RWPE1 (cell line): ENCODE results near the gene TAGLN.

Experiments
- CTCF ChIA-PET: fragments of 350-600 bp; sonication (Branson Sonifier 250); formaldehyde crosslinking; extraction: SDS; loops from one replicate; lab custom pipeline; 2021; lab: Yijun Ruan, JAX
- POLR2A ChIA-PET: fragments of 400-600 bp; formaldehyde crosslinking; extraction: SDS; loops from one replicate; lab custom pipeline; 2020; ENCODE audit warnings: antibody characterized with exemption; ENCODE audit not compliant: low non-redundant PET; lab: Yijun Ruan, JAX
- DNase-seq: peaks from one replicate; pipeline ENCODE4 v3.0.0; 2012; ENCODE audit warnings: low spot score
- H3K27ac ChIP-seq: fragments of 450-650 bp; 2 replicates; pipeline ENCODE4 v1.5.1; 2017
- CTCF ChIP-seq: fragments of 450-650 bp; conservative IDR thresholded peaks from 2 replicates; pipeline ENCODE4 v1.5.1; 2017; ENCODE audit warnings: low read depth, mild to moderate bottlenecking

Gene TAGLN

GRCh38 chr11:117212697-117213355 is 13.7 kb downstream of the TAGLN start:
- no peak for TF ChIP-seq CTCF
- POLR2A ChIA-PET, result no interaction called here

GRCh38 chr11:117214404-117215110 is 15.4 kb downstream of the TAGLN start:
- TF ChIP-seq CTCF, result no peak
- no peak overlapping the region for H3K27ac ChIP-seq
- DNase-seq, result no peak
- ChIA-PET POLR2A (no interaction called here), CTCF (interaction anchor here (1.6 kb wide), 1 partner anchor 13 kb away, joined by 4 read pairs; no protein-coding TSS in a partner anchor)

More at GRCh38 chr11:117212697-117213355, 13.7 kb downstream of the TAGLN start:
- CTCF ChIA-PET, result interaction anchor here (3.3 kb wide), 1 partner anchor 14 kb away, joined by 12 read pairs; no protein-coding TSS in a partner anchor
- H3K27ac ChIP-seq, result no peak overlapping the region
- DNase-seq, result no peak

- CTCF ChIA-PET, result no interaction called here
- H3K27ac ChIP-seq, result no peak overlapping the region
- DNase-seq, result no peak
- no peak for TF ChIP-seq CTCF
- POLR2A ChIA-PET, result no interaction called here
Measured at GRCh38 chr11:117217141-117218084, 18.2 kb downstream of the TAGLN start.

- CTCF ChIA-PET, result interaction anchor here (0.6 to 0.9 kb wide), 2 partner anchors 64 to 113 kb away, joined by 3 read pairs; no protein-coding TSS in a partner anchor
- no peak overlapping the region for H3K27ac ChIP-seq
- DNase-seq, result no peak
- POLR2A ChIA-PET, result interaction anchor here (0.6 kb wide), 1 partner anchor 295 kb away, joined by 8 read pairs; no protein-coding TSS in a partner anchor
- no peak for TF ChIP-seq CTCF
Measured at GRCh38 chr11:117218133-117218915, 19.2 kb downstream of the TAGLN start.

GRCh38 chr11:117219001-117219400 is 19.8 kb downstream of the TAGLN start:
- TF ChIP-seq CTCF, result no peak
- H3K27ac ChIP-seq, result no peak overlapping the region
- DNase-seq, result no peak
- ChIA-PET CTCF (interaction anchor here (0.6 to 0.9 kb wide), 2 partner anchors 65 to 113 kb away, joined by 3 read pairs; no protein-coding TSS in a partner anchor), POLR2A (no interaction called here)
